K562 (cell line): Measurements from ENCODE around the gene CCDC136. TPM values are rescaled to one million over a fixed set of nuclear protein-coding genes. Genes with fewer than 3 reads are reported as not detected.

Source experiments
- HNRNPH1 ChIP-seq: fragments of 200-400 bp; formaldehyde crosslinking; optimal IDR thresholded peaks from 2 replicates; pipeline ENCODE3; 2017; ENCODE audit warnings: low read depth, mild to moderate bottlenecking, low read length, moderate library complexity
- KDM1A ChIP-seq, 2 experiments: fragments of 450-650 bp; IDR thresholded peaks; 2 replicates each; pipeline ENCODE4 v1.6.1; 2016; ENCODE audit warnings: mild to moderate bottlenecking in 2 of 2
- MECOM ChIP-seq: fragments of 250-450 bp; sonication (Bioruptor Pico); IDR thresholded peaks from 2 replicates; pipeline ENCODE4 v1.8.0; 2022; ENCODE audit warnings: inconsistent platforms
- PHF20 ChIP-seq: fragments of 450-650 bp; IDR thresholded peaks from 2 replicates; pipeline ENCODE4 v1.6.1; 2018; ENCODE audit not compliant: partially characterized antibody
- SIX5 ChIP-seq, 2 experiments: IDR thresholded peaks; 2 replicates each; pipeline ENCODE4 v1.6.1; 2011; ENCODE audit warnings: low read length in 2 of 2, borderline replicate concordance in 1 of 2, low read depth in 1 of 2, mild to moderate bottlenecking in 1 of 2, moderate library complexity in 1 of 2; ENCODE audit not compliant: insufficient read depth in 1 of 2
- SRSF3 ChIP-seq: fragments of 200-400 bp; formaldehyde crosslinking; IDR thresholded peaks from 2 replicates; pipeline ENCODE4 v1.6.1; 2016; ENCODE audit warnings: mild to moderate bottlenecking, low read length, moderate library complexity; ENCODE audit not compliant: insufficient read depth
- TBP ChIP-seq: optimal IDR thresholded peaks from 2 replicates; pipeline ENCODE3; 2011; ENCODE audit warnings: low read depth, low read length, improper control_type of control experiment
- ZNF175 ChIP-seq: fragments of 200-800 bp; sonication (Bioruptor generic); IDR thresholded peaks from 2 replicates; pipeline ENCODE4 v1.6.1; 2016; ENCODE audit warnings: low read depth, mild to moderate bottlenecking, missing genetic modification characterization, missing compliant biosample characterization
- ZNF232 ChIP-seq: sonication (generic); formaldehyde crosslinking; IDR thresholded peaks from 2 replicates; pipeline ENCODE4 v1.8.0; 2022; ENCODE audit warnings: mild to moderate bottlenecking, missing genetic modification reagents
- ZNF3 ChIP-seq: fragments of 250-450 bp; sonication (Bioruptor Pico); IDR thresholded peaks from 2 replicates; pipeline ENCODE4 v1.5.0; 2021; ENCODE audit warnings: mild to moderate bottlenecking, moderate library complexity
- ZNF311 ChIP-seq: fragments of 250-450 bp; sonication (Bioruptor Pico); IDR thresholded peaks from 2 replicates; pipeline ENCODE4 v1.4.0; 2020; ENCODE audit warnings: mild to moderate bottlenecking, moderate library complexity
- polyA plus RNA-seq, 8 experiments: library from polyadenylated mRNA; depleted of rRNA in 4 of 8; stranded (reverse) in 5 of 8; unstranded in 3 of 8; fragments of >200 nt; fragmentation: Nextera tagmentation in 2 of 8; fragmentation: Illumina TruSeq in 1 of 8; extraction: Ambion mirVana in 2 of 8; extraction: Trizol in 1 of 8; gene quantifications; 2 replicates each; pipeline versions ENCODE4 v1.2.1 to v1.2.3, GENCODE V29; 2011 to 2014; ENCODE audit warnings: inconsistent platforms in 1 of 8, missing spikeins in 1 of 8
- total RNA-seq, 7 experiments: library from RNA; depleted of rRNA in 6 of 7; stranded (reverse); fragments of >200 nt in 6 of 7; fragmentation: Illumina TruSeq in 2 of 7; extraction: Trizol in 2 of 7; gene quantifications; 2 replicates each; pipeline versions ENCODE4 v1.2.1 to v1.2.3, GENCODE V29; 2011 to 2021; ENCODE audit warnings: low replicate concordance in 1 of 7
- TF ChIP-seq, protein P1 (sequence below): fragments of 250-450 bp; sonication (Bioruptor Pico); IDR thresholded peaks from 2 replicates; pipeline ENCODE4 v1.8.0; 2021; ENCODE audit warnings: moderate library complexity, mild to moderate bottlenecking, inconsistent platforms
- TF ChIP-seq, protein P2 (sequence below): IDR thresholded peaks from 2 replicates; pipeline ENCODE4 v1.6.1; 2014; ENCODE audit warnings: antibody characterized with exemption
- TF ChIP-seq, protein P3 (sequence below): sonication (generic); formaldehyde crosslinking; IDR thresholded peaks from 2 replicates; pipeline ENCODE4 v1.8.0; 2022; ENCODE audit warnings: mild to moderate bottlenecking, missing genetic modification reagents
- TF ChIP-seq, protein P4 (sequence below): sonication (generic); formaldehyde crosslinking; IDR thresholded peaks from 2 replicates; pipeline ENCODE4 v1.8.0; 2023; ENCODE audit warnings: mild to moderate bottlenecking, missing genetic modification reagents
- TF ChIP-seq, protein P5 (sequence below): fragments of 250-450 bp; sonication (Bioruptor Pico); IDR thresholded peaks from 2 replicates; pipeline ENCODE4 v1.5.0; 2022; ENCODE audit warnings: mild to moderate bottlenecking

The CCDC136 gene
- total and polyA plus RNA-seq, 9 of the 15 experiments (the other 6 are each of a cell fraction or from before 2014, with no cell fraction given), result 2.4 to 40.8 (median 26.5) TPM

DNA sequence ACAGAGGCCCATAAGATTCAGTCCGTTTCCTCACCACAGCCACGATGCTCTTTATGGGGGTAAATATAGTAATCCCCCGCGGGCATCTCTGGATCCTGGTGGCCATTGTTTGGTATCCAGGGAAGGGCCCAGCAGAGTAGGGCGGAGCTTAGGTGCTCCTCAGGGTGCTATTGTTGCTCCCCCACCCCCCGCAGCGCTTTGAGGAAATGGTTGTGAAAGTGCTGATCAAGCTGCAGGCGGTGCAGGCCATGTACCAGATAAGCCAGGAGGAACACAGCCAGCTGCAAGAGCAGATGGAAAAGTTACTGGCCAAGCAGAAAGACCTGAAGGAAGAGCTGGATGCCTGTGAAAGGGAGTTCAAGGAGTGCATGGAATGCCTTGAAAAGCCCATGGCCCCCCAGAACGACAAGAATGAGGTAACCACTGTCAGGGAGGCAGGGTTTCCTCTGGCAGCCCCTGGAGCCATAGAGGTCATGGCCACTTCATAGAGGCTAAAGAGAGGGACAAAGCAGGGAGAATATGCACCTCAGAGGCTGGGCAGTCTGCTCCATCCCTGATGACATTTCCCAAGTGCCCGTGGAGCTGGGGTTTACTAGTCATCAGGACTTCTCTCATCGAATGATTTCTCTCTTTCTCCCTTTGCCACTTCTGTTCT lies 20.9 kb downstream of the CCDC136 start (continued):
- TF ChIP-seq, protein P1, sequence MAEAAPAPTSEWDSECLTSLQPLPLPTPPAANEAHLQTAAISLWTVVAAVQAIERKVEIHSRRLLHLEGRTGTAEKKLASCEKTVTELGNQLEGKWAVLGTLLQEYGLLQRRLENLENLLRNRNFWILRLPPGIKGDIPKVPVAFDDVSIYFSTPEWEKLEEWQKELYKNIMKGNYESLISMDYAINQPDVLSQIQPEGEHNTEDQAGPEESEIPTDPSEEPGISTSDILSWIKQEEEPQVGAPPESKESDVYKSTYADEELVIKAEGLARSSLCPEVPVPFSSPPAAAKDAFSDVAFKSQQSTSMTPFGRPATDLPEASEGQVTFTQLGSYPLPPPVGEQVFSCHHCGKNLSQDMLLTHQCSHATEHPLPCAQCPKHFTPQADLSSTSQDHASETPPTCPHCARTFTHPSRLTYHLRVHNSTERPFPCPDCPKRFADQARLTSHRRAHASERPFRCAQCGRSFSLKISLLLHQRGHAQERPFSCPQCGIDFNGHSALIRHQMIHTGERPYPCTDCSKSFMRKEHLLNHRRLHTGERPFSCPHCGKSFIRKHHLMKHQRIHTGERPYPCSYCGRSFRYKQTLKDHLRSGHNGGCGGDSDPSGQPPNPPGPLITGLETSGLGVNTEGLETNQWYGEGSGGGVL (CRISPR knock-in tag), result no peak
- no peak for TF ChIP-seq MECOM
- no peak for TF ChIP-seq ZNF175 (CRISPR knock-in tag)
- no peak for TF ChIP-seq HNRNPH1
- TF ChIP-seq SIX5 (IDR thresholded peaks at IDR 0.05; ENCODE audit: borderline replicate concordance in 1 of 2, insufficient read depth in 1 of 2, low read depth in 1 of 2, low read length in 2 of 2), result no peak
- no peak for TF ChIP-seq PHF20
- TF ChIP-seq, protein P2, sequence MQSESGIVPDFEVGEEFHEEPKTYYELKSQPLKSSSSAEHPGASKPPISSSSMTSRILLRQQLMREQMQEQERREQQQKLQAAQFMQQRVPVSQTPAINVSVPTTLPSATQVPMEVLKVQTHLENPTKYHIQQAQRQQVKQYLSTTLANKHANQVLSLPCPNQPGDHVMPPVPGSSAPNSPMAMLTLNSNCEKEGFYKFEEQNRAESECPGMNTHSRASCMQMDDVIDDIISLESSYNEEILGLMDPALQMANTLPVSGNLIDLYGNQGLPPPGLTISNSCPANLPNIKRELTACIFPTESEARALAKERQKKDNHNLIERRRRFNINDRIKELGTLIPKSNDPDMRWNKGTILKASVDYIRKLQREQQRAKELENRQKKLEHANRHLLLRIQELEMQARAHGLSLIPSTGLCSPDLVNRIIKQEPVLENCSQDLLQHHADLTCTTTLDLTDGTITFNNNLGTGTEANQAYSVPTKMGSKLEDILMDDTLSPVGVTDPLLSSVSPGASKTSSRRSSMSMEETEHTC, result no peak
- TF ChIP-seq ZNF311 (CRISPR knock-in tag), result no peak
- TF ChIP-seq SRSF3, result no peak
- TF ChIP-seq, protein P3, sequence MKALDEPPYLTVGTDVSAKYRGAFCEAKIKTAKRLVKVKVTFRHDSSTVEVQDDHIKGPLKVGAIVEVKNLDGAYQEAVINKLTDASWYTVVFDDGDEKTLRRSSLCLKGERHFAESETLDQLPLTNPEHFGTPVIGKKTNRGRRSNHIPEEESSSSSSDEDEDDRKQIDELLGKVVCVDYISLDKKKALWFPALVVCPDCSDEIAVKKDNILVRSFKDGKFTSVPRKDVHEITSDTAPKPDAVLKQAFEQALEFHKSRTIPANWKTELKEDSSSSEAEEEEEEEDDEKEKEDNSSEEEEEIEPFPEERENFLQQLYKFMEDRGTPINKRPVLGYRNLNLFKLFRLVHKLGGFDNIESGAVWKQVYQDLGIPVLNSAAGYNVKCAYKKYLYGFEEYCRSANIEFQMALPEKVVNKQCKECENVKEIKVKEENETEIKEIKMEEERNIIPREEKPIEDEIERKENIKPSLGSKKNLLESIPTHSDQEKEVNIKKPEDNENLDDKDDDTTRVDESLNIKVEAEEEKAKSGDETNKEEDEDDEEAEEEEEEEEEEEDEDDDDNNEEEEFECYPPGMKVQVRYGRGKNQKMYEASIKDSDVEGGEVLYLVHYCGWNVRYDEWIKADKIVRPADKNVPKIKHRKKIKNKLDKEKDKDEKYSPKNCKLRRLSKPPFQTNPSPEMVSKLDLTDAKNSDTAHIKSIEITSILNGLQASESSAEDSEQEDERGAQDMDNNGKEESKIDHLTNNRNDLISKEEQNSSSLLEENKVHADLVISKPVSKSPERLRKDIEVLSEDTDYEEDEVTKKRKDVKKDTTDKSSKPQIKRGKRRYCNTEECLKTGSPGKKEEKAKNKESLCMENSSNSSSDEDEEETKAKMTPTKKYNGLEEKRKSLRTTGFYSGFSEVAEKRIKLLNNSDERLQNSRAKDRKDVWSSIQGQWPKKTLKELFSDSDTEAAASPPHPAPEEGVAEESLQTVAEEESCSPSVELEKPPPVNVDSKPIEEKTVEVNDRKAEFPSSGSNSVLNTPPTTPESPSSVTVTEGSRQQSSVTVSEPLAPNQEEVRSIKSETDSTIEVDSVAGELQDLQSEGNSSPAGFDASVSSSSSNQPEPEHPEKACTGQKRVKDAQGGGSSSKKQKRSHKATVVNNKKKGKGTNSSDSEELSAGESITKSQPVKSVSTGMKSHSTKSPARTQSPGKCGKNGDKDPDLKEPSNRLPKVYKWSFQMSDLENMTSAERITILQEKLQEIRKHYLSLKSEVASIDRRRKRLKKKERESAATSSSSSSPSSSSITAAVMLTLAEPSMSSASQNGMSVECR (CRISPR knock-in tag), result no peak
- no peak for TF ChIP-seq ZNF3 (CRISPR knock-in tag)
- TF ChIP-seq KDM1A (IDR thresholded peaks at IDR 0.05), result no peak; a peak in 1 of 4 replicates
- no peak for TF ChIP-seq TBP
- no peak for TF ChIP-seq ZNF232
- TF ChIP-seq, protein P4, sequence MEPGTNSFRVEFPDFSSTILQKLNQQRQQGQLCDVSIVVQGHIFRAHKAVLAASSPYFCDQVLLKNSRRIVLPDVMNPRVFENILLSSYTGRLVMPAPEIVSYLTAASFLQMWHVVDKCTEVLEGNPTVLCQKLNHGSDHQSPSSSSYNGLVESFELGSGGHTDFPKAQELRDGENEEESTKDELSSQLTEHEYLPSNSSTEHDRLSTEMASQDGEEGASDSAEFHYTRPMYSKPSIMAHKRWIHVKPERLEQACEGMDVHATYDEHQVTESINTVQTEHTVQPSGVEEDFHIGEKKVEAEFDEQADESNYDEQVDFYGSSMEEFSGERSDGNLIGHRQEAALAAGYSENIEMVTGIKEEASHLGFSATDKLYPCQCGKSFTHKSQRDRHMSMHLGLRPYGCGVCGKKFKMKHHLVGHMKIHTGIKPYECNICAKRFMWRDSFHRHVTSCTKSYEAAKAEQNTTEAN, result no peak
- TF ChIP-seq, protein P5, sequence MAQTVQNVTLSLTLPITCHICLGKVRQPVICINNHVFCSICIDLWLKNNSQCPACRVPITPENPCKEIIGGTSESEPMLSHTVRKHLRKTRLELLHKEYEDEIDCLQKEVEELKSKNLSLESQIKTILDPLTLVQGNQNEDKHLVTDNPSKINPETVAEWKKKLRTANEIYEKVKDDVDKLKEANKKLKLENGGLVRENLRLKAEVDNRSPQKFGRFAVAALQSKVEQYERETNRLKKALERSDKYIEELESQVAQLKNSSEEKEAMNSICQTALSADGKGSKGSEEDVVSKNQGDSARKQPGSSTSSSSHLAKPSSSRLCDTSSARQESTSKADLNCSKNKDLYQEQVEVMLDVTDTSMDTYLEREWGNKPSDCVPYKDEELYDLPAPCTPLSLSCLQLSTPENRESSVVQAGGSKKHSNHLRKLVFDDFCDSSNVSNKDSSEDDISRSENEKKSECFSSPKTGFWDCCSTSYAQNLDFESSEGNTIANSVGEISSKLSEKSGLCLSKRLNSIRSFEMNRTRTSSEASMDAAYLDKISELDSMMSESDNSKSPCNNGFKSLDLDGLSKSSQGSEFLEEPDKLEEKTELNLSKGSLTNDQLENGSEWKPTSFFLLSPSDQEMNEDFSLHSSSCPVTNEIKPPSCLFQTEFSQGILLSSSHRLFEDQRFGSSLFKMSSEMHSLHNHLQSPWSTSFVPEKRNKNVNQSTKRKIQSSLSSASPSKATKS (CRISPR knock-in tag), result no peak
